Epithelial cell of esophagus (primary cell): Measurements from ENCODE around the gene OR10H2.

ENCODE experiments used
- DNase-seq: peaks from one replicate; pipeline ENCODE4 v3.0.0; 2010; ENCODE audit warnings: low read depth
- H3K4me3 ChIP-seq: 2 replicates; pipeline ENCODE4 v1.5.1; 2011; ENCODE audit warnings: mild to moderate bottlenecking, low read length, control low read depth
- TF ChIP-seq, protein P1 (sequence below): IDR thresholded peaks from 2 replicates; pipeline ENCODE4 v1.5.1; 2011; ENCODE audit warnings: low read depth, mild to moderate bottlenecking, low read length, control low read depth, inconsistent platforms; ENCODE audit not compliant: insufficient read depth; ENCODE audit errors: missing control alignments

OR10H2 gene

DNA sequence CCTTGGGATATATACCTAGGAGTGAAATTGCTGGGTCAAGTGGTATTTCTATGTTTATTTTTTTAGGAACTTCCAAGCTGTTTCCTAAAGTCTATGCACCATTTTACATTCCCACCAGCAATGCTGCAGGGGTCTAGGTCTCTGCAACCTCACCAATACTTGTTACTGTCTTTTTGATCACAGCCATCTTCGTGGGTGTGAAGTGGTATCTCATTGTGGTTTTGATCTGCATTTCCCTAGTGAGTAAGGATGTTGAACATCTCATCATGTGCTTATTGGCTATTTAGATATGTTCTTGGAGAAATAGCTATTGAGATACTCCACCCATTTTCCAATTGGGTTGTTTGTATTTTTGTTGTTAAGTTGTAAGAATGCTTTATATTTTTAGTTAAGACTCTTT is 2.7 kb downstream of the OR10H2 start:
- TF ChIP-seq, protein P1, sequence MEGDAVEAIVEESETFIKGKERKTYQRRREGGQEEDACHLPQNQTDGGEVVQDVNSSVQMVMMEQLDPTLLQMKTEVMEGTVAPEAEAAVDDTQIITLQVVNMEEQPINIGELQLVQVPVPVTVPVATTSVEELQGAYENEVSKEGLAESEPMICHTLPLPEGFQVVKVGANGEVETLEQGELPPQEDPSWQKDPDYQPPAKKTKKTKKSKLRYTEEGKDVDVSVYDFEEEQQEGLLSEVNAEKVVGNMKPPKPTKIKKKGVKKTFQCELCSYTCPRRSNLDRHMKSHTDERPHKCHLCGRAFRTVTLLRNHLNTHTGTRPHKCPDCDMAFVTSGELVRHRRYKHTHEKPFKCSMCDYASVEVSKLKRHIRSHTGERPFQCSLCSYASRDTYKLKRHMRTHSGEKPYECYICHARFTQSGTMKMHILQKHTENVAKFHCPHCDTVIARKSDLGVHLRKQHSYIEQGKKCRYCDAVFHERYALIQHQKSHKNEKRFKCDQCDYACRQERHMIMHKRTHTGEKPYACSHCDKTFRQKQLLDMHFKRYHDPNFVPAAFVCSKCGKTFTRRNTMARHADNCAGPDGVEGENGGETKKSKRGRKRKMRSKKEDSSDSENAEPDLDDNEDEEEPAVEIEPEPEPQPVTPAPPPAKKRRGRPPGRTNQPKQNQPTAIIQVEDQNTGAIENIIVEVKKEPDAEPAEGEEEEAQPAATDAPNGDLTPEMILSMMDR: no peak
- no peak for DNase-seq
- no peak overlapping the region for H3K4me3 ChIP-seq

DNA sequence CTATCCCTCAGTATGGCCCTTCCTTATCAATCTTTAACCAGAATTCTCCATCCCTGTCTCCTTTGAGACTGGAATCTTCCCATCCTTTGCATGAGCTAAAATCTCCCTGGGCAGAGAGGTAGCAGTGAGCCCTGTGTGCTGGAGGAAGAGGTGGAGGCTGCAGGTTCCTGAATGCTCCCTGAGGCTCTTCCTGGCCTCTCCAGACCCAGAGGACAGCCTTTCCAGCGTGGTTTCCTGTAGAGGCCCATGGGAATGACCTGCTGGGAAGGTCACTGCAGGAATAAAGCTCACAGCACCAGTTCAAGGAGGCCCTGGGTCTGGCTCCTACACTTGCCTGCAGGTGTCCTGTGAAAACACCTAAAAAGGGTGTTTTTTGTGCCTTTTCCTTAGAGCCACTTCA is 4.6 kb downstream of the OR10H2 start:
- TF ChIP-seq, protein P1: no peak
- no peak for DNase-seq
- no peak overlapping the region for H3K4me3 ChIP-seq

- H3K4me3 ChIP-seq: no peak overlapping the region
- TF ChIP-seq, protein P1: no peak
- DNase-seq: no peak
Measured at GRCh38 chr19:15733895-15734294, 6.1 kb downstream of the OR10H2 start.

DNA sequence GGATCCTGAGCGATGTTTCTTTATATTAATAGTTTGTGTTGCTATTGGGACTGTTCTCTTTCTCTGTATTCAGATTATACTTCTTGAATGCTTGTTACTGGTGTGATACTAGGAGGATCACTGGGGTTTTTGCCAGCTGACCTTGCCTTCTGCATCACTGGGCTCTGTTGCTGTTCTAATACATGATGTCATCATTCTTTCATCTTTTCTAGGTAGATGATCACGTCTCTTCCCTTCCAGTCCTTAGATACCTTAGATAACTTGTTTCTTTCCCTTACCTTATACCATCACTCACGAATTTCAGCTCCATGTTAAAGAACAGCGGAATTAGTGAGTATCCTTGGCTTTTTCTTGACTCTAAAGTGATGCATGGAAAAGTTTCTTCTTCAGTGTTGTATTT is 9.9 kb downstream of the OR10H2 start, which contains the start of gene OR10H3:
Gene OR10H3 (plus strand): TSS at position 264 of the 400 bp plus-strand sequence. CDS start 3,408 bp downstream, outside the sequence.
- H3K4me3 ChIP-seq: no peak within 1 kb of the TSS
- TF ChIP-seq, protein P1: no peak

DNA sequence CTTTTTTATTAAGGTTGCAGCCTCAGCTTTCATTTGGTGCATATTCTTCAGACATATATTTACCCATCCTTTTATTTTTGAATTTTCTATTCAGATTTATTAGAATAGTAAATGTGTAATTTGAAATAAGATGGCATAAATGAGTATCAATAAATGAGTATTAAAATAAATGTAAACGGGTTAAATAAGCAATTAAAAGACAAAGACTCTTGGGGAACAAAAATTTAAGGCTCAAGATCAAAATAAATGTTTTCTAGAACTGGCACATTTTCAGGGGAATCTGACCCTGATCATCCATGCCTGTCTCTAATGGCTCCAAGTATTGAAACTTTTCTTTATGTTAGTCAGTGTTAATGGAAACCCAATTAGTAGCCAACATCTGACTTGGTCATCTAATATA is 13.0 kb downstream of the OR10H2 start:
- DNase-seq: no peak
- H3K4me3 ChIP-seq: no peak overlapping the region
- TF ChIP-seq, protein P1: no peak

More for the DNA sequence above, 9.9 kb downstream of the OR10H2 start, which contains the start of gene OR10H3:
- no peak for DNase-seq

DNA sequence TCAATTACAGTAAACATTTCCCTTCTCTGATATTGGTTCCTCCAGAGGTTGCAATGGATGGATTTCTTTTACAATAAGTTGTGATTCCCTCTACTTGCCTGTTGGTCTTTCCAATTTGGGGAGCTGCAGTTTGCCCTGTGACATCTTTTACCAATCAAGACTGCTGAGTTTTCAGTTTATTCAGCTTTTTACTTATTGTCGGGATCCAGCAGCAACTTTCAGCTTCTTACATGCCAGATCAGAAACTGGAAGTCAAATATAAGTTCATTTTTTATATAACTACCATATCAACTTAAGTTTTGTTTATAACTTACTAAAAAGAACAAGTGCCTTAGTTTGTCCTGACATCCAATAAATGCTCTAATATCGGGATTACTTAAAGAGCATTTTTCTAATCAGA is 20.4 kb downstream of the OR10H2 start:
- DNase-seq: no peak
- TF ChIP-seq, protein P1: no peak
- no peak overlapping the region for H3K4me3 ChIP-seq

DNA sequence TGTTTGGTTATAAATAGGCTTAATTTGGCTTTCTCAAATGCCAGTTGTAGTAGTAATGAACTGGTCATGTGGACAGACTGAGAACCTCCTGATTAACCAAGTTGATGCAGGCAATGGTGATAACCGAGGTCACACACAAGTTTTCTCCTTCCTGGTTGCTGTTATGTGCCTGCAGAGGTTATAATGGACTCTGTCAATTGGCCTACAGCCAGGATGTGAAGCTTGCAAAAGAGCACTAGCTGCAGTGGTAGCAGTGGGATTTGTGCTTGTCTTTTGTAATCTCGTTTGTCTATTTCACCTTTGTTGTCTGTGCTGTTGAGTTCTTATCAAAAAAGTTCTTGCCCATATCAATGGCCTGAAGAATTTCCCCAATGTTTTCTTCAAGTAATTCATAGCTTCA is 30.6 kb downstream of the OR10H2 start:
- TF ChIP-seq, protein P1: no peak

More for the DNA sequence above, 30.6 kb downstream of the OR10H2 start:
- H3K4me3 ChIP-seq: no peak overlapping the region
- DNase-seq: no peak
